Tibial nerve (tissue), 4 donors: ENCODE measurements around the gene FOXB2.

Experiments used
- CTCF ChIP-seq, 5 experiments: fragments of 200-600 bp in 3 of 5; fragments of 450-650 bp in 2 of 5; sonication (generic) in 3 of 5; IDR thresholded peaks; one replicate each; pipeline ENCODE4 v1.5.1; 2016 to 2019; ENCODE audit warnings: antibody characterized with exemption in 5 of 5, mild to moderate bottlenecking in 3 of 5, moderate library complexity in 2 of 5
- EP300 ChIP-seq, 2 donors: sonication (generic); formaldehyde crosslinking; IDR thresholded peaks; one replicate each; pipeline ENCODE4 v1.6.1; 2017; ENCODE audit warnings: antibody characterized with exemption in 2 of 2, mild to moderate bottlenecking in 1 of 2

GRCh38 chr9:77003366-77003765 is 16.1 kb upstream of the FOXB2 start:
- TF ChIP-seq CTCF (IDR thresholded peaks at IDR 0.05) = no peak
- TF ChIP-seq EP300 (IDR thresholded peaks at IDR 0.05) = no peak
